ENCODE data around the gene ITPR1. TPM values are rescaled to one million over a fixed set of nuclear protein-coding genes. Genes with fewer than 3 reads are reported as not detected.

ITPR1 gene
- total RNA-seq, 1 experiment from 2014 or later: 13.4 TPM

GRCh38 chr3:4834403-4834866 lies 341.3 kb downstream of the ITPR1 start:
- in situ Hi-C loops (cut with HindIII; ENCODE audit: low pct_unique_long_range_greater_than_20kb, low sequenced_read_pairs): no loop called here
- DNase-seq (ENCODE audit: low read depth, low spot score): no peak

GRCh38 chr3:4835616-4836043 lies 342.5 kb downstream of the ITPR1 start:
- DNase-seq (ENCODE audit: low read depth, low spot score): no peak
- in situ Hi-C loops (cut with HindIII; ENCODE audit: low pct_unique_long_range_greater_than_20kb, low sequenced_read_pairs): no loop called here

- in situ Hi-C loops (cut with HindIII; ENCODE audit: low pct_unique_long_range_greater_than_20kb, low sequenced_read_pairs): no loop called here
- no peak for DNase-seq (ENCODE audit: low read depth, low spot score)
Observed at GRCh38 chr3:4836516-4836915, 343.4 kb downstream of the ITPR1 start.

GRCh38 chr3:4837374-4837930 lies 344.3 kb downstream of the ITPR1 start:
- in situ Hi-C loops (cut with HindIII; ENCODE audit: low pct_unique_long_range_greater_than_20kb, low sequenced_read_pairs): no loop called here
- no peak for DNase-seq (ENCODE audit: low read depth, low spot score)

- in situ Hi-C loops (cut with HindIII; ENCODE audit: low pct_unique_long_range_greater_than_20kb, low sequenced_read_pairs): no loop called here
- peak; percentile 77 for DNase-seq (ENCODE audit: low read depth, low spot score)
Observed at GRCh38 chr3:4838621-4839022, 345.5 kb downstream of the ITPR1 start.

GRCh38 chr3:4839278-4839677 lies 346.1 kb downstream of the ITPR1 start:
- DNase-seq (ENCODE audit: low read depth, low spot score): no peak
- in situ Hi-C loops (cut with HindIII; ENCODE audit: low pct_unique_long_range_greater_than_20kb, low sequenced_read_pairs): no loop called here

- in situ Hi-C loops (cut with HindIII; ENCODE audit: low pct_unique_long_range_greater_than_20kb, low sequenced_read_pairs): no loop called here
- DNase-seq (ENCODE audit: low read depth, low spot score): no peak
Observed at GRCh38 chr3:4841225-4841624, 348.1 kb downstream of the ITPR1 start.

GRCh38 chr3:4841776-4842440 lies 348.8 kb downstream of the ITPR1 start:
- in situ Hi-C loops (cut with HindIII; ENCODE audit: low pct_unique_long_range_greater_than_20kb, low sequenced_read_pairs): no loop called here
- DNase-seq (ENCODE audit: low read depth, low spot score): no peak

- in situ Hi-C loops (cut with HindIII; ENCODE audit: low pct_unique_long_range_greater_than_20kb, low sequenced_read_pairs): no loop called here
- no peak for DNase-seq (ENCODE audit: low read depth, low spot score)
Observed at GRCh38 chr3:4843619-4844018, 350.5 kb downstream of the ITPR1 start.

GRCh38 chr3:4845882-4846281 lies 352.7 kb downstream of the ITPR1 start:
- in situ Hi-C loops (cut with HindIII; ENCODE audit: low pct_unique_long_range_greater_than_20kb, low sequenced_read_pairs): no loop called here

GRCh38 chr3:4846543-4846942 lies 353.4 kb downstream of the ITPR1 start:
- DNase-seq (ENCODE audit: low read depth, low spot score): no peak
- in situ Hi-C loops (cut with HindIII; ENCODE audit: low pct_unique_long_range_greater_than_20kb, low sequenced_read_pairs): no loop called here

More at GRCh38 chr3:4845882-4846281, 352.7 kb downstream of the ITPR1 start:
- no peak for DNase-seq (ENCODE audit: low read depth, low spot score)

GRCh38 chr3:4848176-4848825 lies 355.2 kb downstream of the ITPR1 start:
- no peak for DNase-seq (ENCODE audit: low read depth, low spot score)
- in situ Hi-C loops (cut with HindIII; ENCODE audit: low pct_unique_long_range_greater_than_20kb, low sequenced_read_pairs): no loop called here

GRCh38 chr3:4849136-4849535 lies 356.0 kb downstream of the ITPR1 start:
- in situ Hi-C loops (cut with HindIII; ENCODE audit: low pct_unique_long_range_greater_than_20kb, low sequenced_read_pairs): no loop called here

GRCh38 chr3:4849739-4850138 lies 356.6 kb downstream of the ITPR1 start:
- in situ Hi-C loops (cut with HindIII; ENCODE audit: low pct_unique_long_range_greater_than_20kb, low sequenced_read_pairs): no loop called here
- no peak for DNase-seq (ENCODE audit: low read depth, low spot score)

More at GRCh38 chr3:4849136-4849535, 356.0 kb downstream of the ITPR1 start:
- DNase-seq (ENCODE audit: low read depth, low spot score): peak; percentile 78

GRCh38 chr3:4850211-4850927 lies 357.2 kb downstream of the ITPR1 start:
- DNase-seq (ENCODE audit: low read depth, low spot score): no peak
- in situ Hi-C loops (cut with HindIII; ENCODE audit: low pct_unique_long_range_greater_than_20kb, low sequenced_read_pairs): no loop called here

- DNase-seq (ENCODE audit: low read depth, low spot score): no peak
- in situ Hi-C loops (cut with HindIII; ENCODE audit: low pct_unique_long_range_greater_than_20kb, low sequenced_read_pairs): no loop called here
Observed at GRCh38 chr3:4850928-4851265, 357.7 kb downstream of the ITPR1 start.

- in situ Hi-C loops (cut with HindIII; ENCODE audit: low pct_unique_long_range_greater_than_20kb, low sequenced_read_pairs): no loop called here
- DNase-seq (ENCODE audit: low read depth, low spot score): peak; percentile 13
Observed at GRCh38 chr3:4852780-4853748, 359.9 kb downstream of the ITPR1 start.

All from SK-MEL-5 (cell line).